Measurements from ENCODE around the gene BTBD18.
"Not testable (repeated sequence)": the region's sequence is repeated elsewhere in the genome, so short reads cannot be mapped to it uniquely, and the experiment has no call there.

- not testable (repeated sequence) for TF ChIP-seq EZH2 (IDR thresholded peaks at IDR 0.05; ENCODE audit: borderline replicate concordance, control insufficient read depth, low read depth, low read length); CBX5 (IDR thresholded peaks at IDR 0.05; ENCODE audit: low read depth); CTCF (IDR thresholded peaks at IDR 0.05 in 2 of 3, conservative IDR thresholded peaks at IDR 0.05 in 1 of 3; ENCODE audit: control insufficient read depth in 2 of 3, extremely low read depth in 1 of 3, insufficient read depth in 1 of 3, low read depth in 3 of 3, low read length in 3 of 3); MYC (IDR thresholded peaks at IDR 0.05; ENCODE audit: insufficient read depth, insufficient read length, insufficient replicate concordance, low read length, severe bottlenecking); ZNF274 (IDR thresholded peaks at IDR 0.05; ENCODE audit: insufficient read depth, insufficient read length); EP300 (IDR thresholded peaks at IDR 0.05; ENCODE audit: borderline replicate concordance in 1 of 2, control insufficient read depth in 1 of 2, low read depth in 2 of 2, low read length in 2 of 2); RAD21 (IDR thresholded peaks at IDR 0.05; ENCODE audit: insufficient read depth, low read depth, low read length); SUZ12 (IDR thresholded peaks at IDR 0.05; ENCODE audit: unreplicated experiment); POLR2AphosphoS5 (IDR thresholded peaks at IDR 0.05; ENCODE audit: low read length)
These were observed 46.2 kb downstream of the BTBD18 start for GRCh38 chr11:57705432-57705831.
